ENCODE measurements around the gene SUN5.

The SUN5 gene

GRCh38 chr20:32968478-32969241 lies 35.6 kb downstream of the SUN5 start:
- in situ Hi-C loops (cut with HindIII; ENCODE audit: low sequenced_read_pairs) = no loop called here
- TF ChIP-seq CTCF (IDR thresholded peaks at IDR 0.05; ENCODE audit: low read depth, low read length, missing control alignments) = no peak
- H3K4me3 ChIP-seq (ENCODE audit: low read depth, low read length) = no peak overlapping the region
- no peak for DNase-seq (ENCODE audit: low read depth)

GRCh38 chr20:32967961-32968457 lies 36.2 kb downstream of the SUN5 start:
- no peak for TF ChIP-seq CTCF (IDR thresholded peaks at IDR 0.05; ENCODE audit: low read depth, low read length, missing control alignments)
- in situ Hi-C loops (cut with HindIII; ENCODE audit: low sequenced_read_pairs) = no loop called here
- no peak overlapping the region for H3K4me3 ChIP-seq (ENCODE audit: low read depth, low read length)
- no peak for DNase-seq (ENCODE audit: low read depth)

GRCh38 chr20:32966881-32967781 lies 37.1 kb downstream of the SUN5 start:
- no peak for TF ChIP-seq CTCF (IDR thresholded peaks at IDR 0.05; ENCODE audit: low read depth, low read length, missing control alignments)
- no peak for DNase-seq (ENCODE audit: low read depth)

GRCh38 chr20:32966382-32966781 lies 37.9 kb downstream of the SUN5 start:
- H3K4me3 ChIP-seq (ENCODE audit: low read depth, low read length) = no peak overlapping the region
- in situ Hi-C loops (cut with HindIII; ENCODE audit: low sequenced_read_pairs) = no loop called here
- no peak for DNase-seq (ENCODE audit: low read depth)
- TF ChIP-seq CTCF (IDR thresholded peaks at IDR 0.05; ENCODE audit: low read depth, low read length, missing control alignments) = no peak

More at GRCh38 chr20:32966881-32967781, 37.1 kb downstream of the SUN5 start:
- H3K4me3 ChIP-seq (ENCODE audit: low read depth, low read length) = no peak overlapping the region
- in situ Hi-C loops (cut with HindIII; ENCODE audit: low sequenced_read_pairs) = no loop called here

- H3K4me3 ChIP-seq (ENCODE audit: low read depth, low read length) = no peak overlapping the region
- in situ Hi-C loops (cut with HindIII; ENCODE audit: low sequenced_read_pairs) = no loop called here
- DNase-seq (ENCODE audit: low read depth) = no peak
- no peak for TF ChIP-seq CTCF (IDR thresholded peaks at IDR 0.05; ENCODE audit: low read depth, low read length, missing control alignments)
Measured at GRCh38 chr20:32965581-32966373, 38.5 kb downstream of the SUN5 start.

- DNase-seq (ENCODE audit: low read depth) = no peak
- TF ChIP-seq CTCF (IDR thresholded peaks at IDR 0.05; ENCODE audit: low read depth, low read length, missing control alignments) = no peak
- no peak overlapping the region for H3K4me3 ChIP-seq (ENCODE audit: low read depth, low read length)
- in situ Hi-C loops (cut with HindIII; ENCODE audit: low sequenced_read_pairs) = no loop called here
Measured at GRCh38 chr20:32965115-32965514, 39.1 kb downstream of the SUN5 start.
